Neural progenitor cell (in vitro differentiated cells): ENCODE data around the gene NCKAP5. TPM values are rescaled to one million over a fixed set of nuclear protein-coding genes. Genes with fewer than 3 reads are reported as not detected.

Experiments used
- DNase-seq: peaks from one replicate; pipeline ENCODE4 v3.0.0-alpha.2; 2016; ENCODE audit warnings: low spot score
- H2AFZ ChIP-seq: fragments of 200-600 bp; sonication (generic); replicated peaks from 2 replicates; pipeline ENCODE4 v1.6.1; 2016; ENCODE audit warnings: antibody characterized with exemption
- H3F3A ChIP-seq: fragments of 200-600 bp; sonication (generic); 2 replicates; pipeline ENCODE4 v1.6.1; 2016; ENCODE audit warnings: antibody characterized with exemption, low read depth
- H3K27ac ChIP-seq: fragments of 200-600 bp; sonication (generic); 2 replicates; pipeline ENCODE4 v1.5.1; 2016; ENCODE audit warnings: mild to moderate bottlenecking
- H3K27me3 ChIP-seq: fragments of 200-600 bp; sonication (generic); 2 replicates; pipeline ENCODE4 v1.6.1; 2016; ENCODE audit warnings: mild to moderate bottlenecking, moderate library complexity
- H3K36me3 ChIP-seq: fragments of 200-600 bp; sonication (generic); 2 replicates; pipeline ENCODE4 v1.5.1; 2016
- H3K4me1 ChIP-seq: fragments of 200-600 bp; sonication (generic); 2 replicates; pipeline ENCODE4 v1.6.1; 2016; ENCODE audit warnings: mixed run types
- H3K4me2 ChIP-seq: fragments of 200-600 bp; sonication (generic); 2 replicates; pipeline ENCODE4 v1.6.1; 2016
- H3K4me3 ChIP-seq: fragments of 200-600 bp; sonication (generic); 2 replicates; pipeline ENCODE4 v1.5.1; 2016
- H3K79me2 ChIP-seq: fragments of 200-600 bp; sonication (generic); 2 replicates; pipeline ENCODE4 v1.6.1; 2016; ENCODE audit warnings: low read depth
- H3K9ac ChIP-seq: fragments of 200-600 bp; sonication (generic); 2 replicates; pipeline ENCODE4 v1.6.1; 2016
- H3K9me3 ChIP-seq: fragments of 200-600 bp; sonication (generic); 2 replicates; pipeline ENCODE4 v1.5.1; 2016; ENCODE audit warnings: low read depth
- H4K20me1 ChIP-seq: fragments of 200-600 bp; sonication (generic); 2 replicates; pipeline ENCODE4 v1.6.1; 2016; ENCODE audit warnings: low read depth
- H3K27ac Mint-ChIP-seq: 3 replicates; pipeline ENCODE4 v1.8.0; 2021; ENCODE audit warnings: mixed read lengths
- H3K27me3 Mint-ChIP-seq: 2 replicates; pipeline ENCODE4 v1.8.0; 2022; ENCODE audit warnings: low read depth, mild to moderate bottlenecking, inconsistent platforms, moderate library complexity, mixed read lengths; ENCODE audit not compliant: insufficient read depth
- H3K36me3 Mint-ChIP-seq: 3 replicates; pipeline ENCODE4 v1.8.0; 2021; ENCODE audit warnings: mixed read lengths
- H3K4me1 Mint-ChIP-seq: 3 replicates; pipeline ENCODE4 v1.8.0; 2021; ENCODE audit warnings: mixed read lengths
- H3K4me3 Mint-ChIP-seq: 3 replicates; pipeline ENCODE4 v1.8.0; 2021; ENCODE audit warnings: mild to moderate bottlenecking, moderate library complexity, mixed read lengths
- H3K9me3 Mint-ChIP-seq: 3 replicates; pipeline ENCODE4 v1.8.0; 2020; ENCODE audit warnings: mixed read lengths
- EZH2 ChIP-seq: fragments of 200-600 bp; sonication (generic); IDR thresholded peaks from 2 replicates; pipeline ENCODE4 v1.6.1; 2017; ENCODE audit warnings: antibody characterized with exemption, mild to moderate bottlenecking, moderate library complexity
- EZH2phosphoT487 ChIP-seq: fragments of 200-600 bp; sonication (generic); IDR thresholded peaks from 2 replicates; pipeline ENCODE4 v1.6.1; 2017; ENCODE audit warnings: antibody characterized with exemption
- total RNA-seq: library from RNA; depleted of rRNA; stranded (reverse); fragments of >200 nt; gene quantifications from 2 replicates; pipeline ENCODE4 v1.2.3, GENCODE V29; 2015; ENCODE audit warnings: low replicate concordance
- TF ChIP-seq, protein P1 (sequence below): fragments of 200-600 bp; sonication (generic); IDR thresholded peaks from 2 replicates; pipeline ENCODE4 v1.5.1; 2017; ENCODE audit warnings: antibody characterized with exemption, mild to moderate bottlenecking

The NCKAP5 gene
- total RNA-seq, 1 donor from 2014 or later: 0.47 TPM

GRCh38 chr2:133063775-133064174, 504.5 kb downstream of the NCKAP5 start:
- no peak overlapping the region for H3K27ac ChIP-seq
- TF ChIP-seq, protein P1, sequence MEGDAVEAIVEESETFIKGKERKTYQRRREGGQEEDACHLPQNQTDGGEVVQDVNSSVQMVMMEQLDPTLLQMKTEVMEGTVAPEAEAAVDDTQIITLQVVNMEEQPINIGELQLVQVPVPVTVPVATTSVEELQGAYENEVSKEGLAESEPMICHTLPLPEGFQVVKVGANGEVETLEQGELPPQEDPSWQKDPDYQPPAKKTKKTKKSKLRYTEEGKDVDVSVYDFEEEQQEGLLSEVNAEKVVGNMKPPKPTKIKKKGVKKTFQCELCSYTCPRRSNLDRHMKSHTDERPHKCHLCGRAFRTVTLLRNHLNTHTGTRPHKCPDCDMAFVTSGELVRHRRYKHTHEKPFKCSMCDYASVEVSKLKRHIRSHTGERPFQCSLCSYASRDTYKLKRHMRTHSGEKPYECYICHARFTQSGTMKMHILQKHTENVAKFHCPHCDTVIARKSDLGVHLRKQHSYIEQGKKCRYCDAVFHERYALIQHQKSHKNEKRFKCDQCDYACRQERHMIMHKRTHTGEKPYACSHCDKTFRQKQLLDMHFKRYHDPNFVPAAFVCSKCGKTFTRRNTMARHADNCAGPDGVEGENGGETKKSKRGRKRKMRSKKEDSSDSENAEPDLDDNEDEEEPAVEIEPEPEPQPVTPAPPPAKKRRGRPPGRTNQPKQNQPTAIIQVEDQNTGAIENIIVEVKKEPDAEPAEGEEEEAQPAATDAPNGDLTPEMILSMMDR: no peak
- no peak for TF ChIP-seq EZH2phosphoT487
- TF ChIP-seq EZH2: no peak
- H3K27me3 ChIP-seq: no peaks in the 10 kb centered on the region
- H3K4me3 ChIP-seq: no peak overlapping the region
- Mint-ChIP-seq H3K27me3 (peaks cover 3% of the 10 kb centered on the region), H3K27ac (no peak overlapping the region), H3K36me3 (no peaks in the 10 kb centered on the region), H3K4me3 (no peak overlapping the region), H3K9me3 (no peaks in the 10 kb centered on the region), H3K4me1 (peaks cover 10% of the 10 kb centered on the region)
- peak; percentile 85 for DNase-seq
- no peak overlapping the region for H3K9ac ChIP-seq
- H3K4me1 ChIP-seq: no peaks in the 10 kb centered on the region
- H4K20me1 ChIP-seq: peaks cover 8% of the 10 kb centered on the region
- H3K4me2 ChIP-seq: no peak overlapping the region
- H3K36me3 ChIP-seq: no peaks in the 10 kb centered on the region
- no peaks in the 10 kb centered on the region for H3K9me3 ChIP-seq
- no peak overlapping the region for H2AFZ ChIP-seq
- no peaks in the 10 kb centered on the region for H3F3A ChIP-seq
- no peaks in the 10 kb centered on the region for H3K79me2 ChIP-seq

GRCh38 chr2:133062931-133063665, 505.2 kb downstream of the NCKAP5 start:
- Mint-ChIP-seq H3K36me3 (no peaks in the 10 kb centered on the region), H3K27ac (no peak overlapping the region), H3K4me1 (peaks cover 10% of the 10 kb centered on the region), H3K4me3 (no peak overlapping the region), H3K27me3 (peaks cover 3% of the 10 kb centered on the region), H3K9me3 (peaks cover 2% of the 10 kb centered on the region)
- Histone ChIP-seq H3K9me3 (no peaks in the 10 kb centered on the region), H2AFZ (no peak overlapping the region), H3K27ac (no peak overlapping the region), H3K9ac (no peak overlapping the region), H3K27me3 (no peaks in the 10 kb centered on the region), H3K36me3 (no peaks in the 10 kb centered on the region), H3K4me2 (no peak overlapping the region), H3K79me2 (no peaks in the 10 kb centered on the region), H4K20me1 (peaks cover 8% of the 10 kb centered on the region), H3K4me3 (no peak overlapping the region), H3K4me1 (no peaks in the 10 kb centered on the region), H3F3A (no peaks in the 10 kb centered on the region)
- TF ChIP-seq EZH2phosphoT487 (no peak), EZH2 (no peak)
- TF ChIP-seq, protein P1: no peak
- DNase-seq: no peak

DNA sequence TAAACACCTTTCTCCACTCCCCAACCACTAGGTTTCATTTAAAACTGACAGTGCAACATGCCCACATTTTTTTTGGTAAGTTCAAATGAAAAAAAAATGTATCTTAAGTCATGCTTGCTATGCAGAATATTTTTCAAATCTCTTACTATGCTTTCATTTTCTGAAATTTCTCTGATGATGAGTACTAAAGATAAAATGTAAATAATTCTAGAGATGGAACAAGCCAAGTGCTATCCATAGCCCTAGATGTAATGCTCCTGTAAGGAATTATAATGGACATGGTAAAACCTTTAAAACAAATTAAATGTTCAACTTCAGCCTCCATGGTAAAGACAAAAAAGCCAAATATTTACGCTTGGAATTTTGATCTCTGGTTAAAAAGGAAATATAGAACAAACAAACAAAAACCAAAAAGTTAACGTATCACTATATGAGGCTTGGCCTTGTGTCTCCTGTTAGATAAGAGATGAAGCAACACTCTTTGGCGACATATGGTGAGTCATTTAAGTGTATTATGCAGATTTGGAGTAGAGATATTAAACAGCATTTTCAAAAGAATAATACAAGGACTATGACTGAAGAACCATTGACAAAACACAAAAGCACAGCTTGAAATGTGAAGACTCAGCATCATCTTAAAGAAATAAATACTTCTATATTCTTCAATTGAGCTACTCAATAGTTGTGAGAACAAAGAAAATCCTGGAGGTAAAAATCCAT, 506.2 kb downstream of the NCKAP5 start:
- no peak for TF ChIP-seq EZH2phosphoT487
- H3K36me3 Mint-ChIP-seq: no peaks in the 10 kb centered on the region
- Histone ChIP-seq H3F3A (no peaks in the 10 kb centered on the region), H3K27ac (no peak overlapping the region), H3K27me3 (no peaks in the 10 kb centered on the region), H3K36me3 (no peaks in the 10 kb centered on the region), H3K9me3 (no peaks in the 10 kb centered on the region), H4K20me1 (peaks cover 8% of the 10 kb centered on the region), H3K9ac (no peak overlapping the region), H3K4me3 (no peak overlapping the region), H3K4me2 (no peak overlapping the region), H3K4me1 (no peaks in the 10 kb centered on the region), H3K79me2 (no peaks in the 10 kb centered on the region), H2AFZ (no peak overlapping the region)
- no peak for DNase-seq
- H3K4me1 Mint-ChIP-seq: peaks cover 10% of the 10 kb centered on the region
- no peak overlapping the region for H3K27ac Mint-ChIP-seq
- no peak overlapping the region for H3K4me3 Mint-ChIP-seq
- H3K9me3 Mint-ChIP-seq: peaks cover 2% of the 10 kb centered on the region
- peaks cover 3% of the 10 kb centered on the region for H3K27me3 Mint-ChIP-seq

DNA sequence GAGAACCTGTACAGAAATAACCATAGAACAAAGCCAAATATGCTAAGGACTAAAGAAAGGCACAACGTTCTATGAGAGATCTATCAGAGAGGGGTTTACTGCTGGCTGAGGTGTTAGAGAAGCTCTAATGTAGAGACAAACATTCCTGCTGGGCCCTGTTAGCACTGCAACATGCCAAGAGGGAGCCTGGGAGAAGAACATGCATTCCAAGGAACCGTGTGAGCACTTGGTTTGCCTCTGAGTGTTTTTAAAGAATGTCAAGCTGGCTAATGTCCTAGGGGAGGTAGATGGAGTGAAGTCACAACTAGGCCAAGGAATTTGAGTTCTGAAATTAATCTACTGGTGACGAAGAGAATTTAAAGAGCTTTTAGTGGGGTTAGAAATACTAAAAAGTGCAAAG, 514.0 kb downstream of the NCKAP5 start:
- H3K4me2 ChIP-seq: no peak overlapping the region
- no peak overlapping the region for H3K4me3 Mint-ChIP-seq
- TF ChIP-seq EZH2 (no peak), EZH2phosphoT487 (no peak)
- TF ChIP-seq, protein P1: no peak

More for the DNA sequence above, 514.0 kb downstream of the NCKAP5 start:
- peaks cover 17% of the 10 kb centered on the region for H3K4me1 ChIP-seq
- H3K4me3 ChIP-seq: no peak overlapping the region
- H3K36me3 ChIP-seq: no peaks in the 10 kb centered on the region
- H3K4me1 Mint-ChIP-seq: peaks cover 22% of the 10 kb centered on the region
- H4K20me1 ChIP-seq: no peaks in the 10 kb centered on the region
- H3K9me3 ChIP-seq: no peaks in the 10 kb centered on the region
- H3K9me3 Mint-ChIP-seq: peaks cover 2% of the 10 kb centered on the region
- no peak overlapping the region for H3K27ac Mint-ChIP-seq
- peaks cover 2% of the 10 kb centered on the region for H3K27me3 Mint-ChIP-seq
- no peaks in the 10 kb centered on the region for H3K79me2 ChIP-seq
- H3F3A ChIP-seq: no peaks in the 10 kb centered on the region
- peaks cover 1% of the 10 kb centered on the region for H3K36me3 Mint-ChIP-seq
- H3K27ac ChIP-seq: no peak overlapping the region
- H3K27me3 ChIP-seq: no peaks in the 10 kb centered on the region
- H3K9ac ChIP-seq: no peak overlapping the region
- no peak overlapping the region for H2AFZ ChIP-seq
- peak; percentile 5 for DNase-seq
